ENCODE results near the gene SLC4A1.

- TF ChIP-seq USF2 (IDR thresholded peaks at IDR 0.05; ENCODE audit: borderline replicate concordance, low read depth, low read length), result no peak
- no peak for TF ChIP-seq POLR2AphosphoS5 (IDR thresholded peaks at IDR 0.05; ENCODE audit: low read depth, low read length)
Measured at GRCh38 chr17:44207319-44207718, 60.6 kb downstream of the SLC4A1 start.
